ENCODE results near the gene SLX9.
"Not testable (repeated sequence)": the region's sequence is repeated elsewhere in the genome, so short reads cannot be mapped to it uniquely, and the experiment has no call there.

SLX9 gene

DNA sequence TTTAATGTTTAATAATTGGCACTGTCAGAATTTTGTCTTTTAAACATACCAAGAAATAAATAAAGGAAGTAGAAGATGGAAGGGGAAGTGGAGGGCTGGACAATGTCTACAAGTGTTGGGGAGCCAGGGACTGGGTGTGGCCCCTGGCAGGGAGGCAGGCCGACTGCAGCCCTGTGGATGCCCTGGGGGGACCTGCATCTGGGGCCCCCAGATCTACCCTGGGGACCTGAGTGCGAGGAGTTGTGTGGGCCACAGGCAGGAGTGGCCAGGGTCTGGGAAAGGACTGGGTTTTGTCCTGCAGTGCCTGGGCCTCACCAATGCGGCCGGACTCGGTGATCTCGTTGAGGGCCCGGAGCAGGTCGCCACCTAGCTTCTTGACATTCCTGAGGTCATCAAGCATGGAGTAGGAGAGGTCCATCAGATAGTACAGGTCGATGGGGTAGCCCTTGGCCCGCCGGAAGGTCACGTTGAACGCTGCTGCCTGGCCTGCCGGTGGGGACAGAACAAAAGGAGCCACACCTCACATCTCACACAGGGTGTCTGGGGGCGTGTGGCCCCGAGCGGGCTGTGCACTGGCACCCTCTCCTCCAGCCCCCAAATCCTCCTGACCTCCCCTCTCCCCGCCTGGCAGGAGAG is 36.7 kb upstream of the SLX9 start:
- DNase-seq = no peak

DNA sequence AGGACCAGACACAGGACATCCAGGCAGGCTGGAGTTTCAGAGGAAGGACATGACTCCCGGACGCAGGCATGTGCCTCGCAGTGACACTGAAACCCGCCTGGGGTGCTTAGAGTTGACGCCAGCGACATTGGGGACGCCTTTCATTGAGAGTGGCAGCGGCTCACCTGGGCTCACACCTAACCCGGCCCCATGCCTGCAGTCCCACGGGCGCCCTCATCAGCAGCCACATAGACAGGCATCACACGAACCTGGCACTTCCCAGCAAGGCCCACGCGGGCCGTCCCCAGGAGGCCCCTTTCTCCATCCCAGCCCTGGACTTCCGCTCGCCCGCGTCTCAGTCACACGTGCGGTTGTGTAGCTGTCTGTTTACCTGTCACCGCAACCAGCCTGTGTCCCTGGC is 36.1 kb upstream of the SLX9 start:
- DNase-seq = no peak

DNA sequence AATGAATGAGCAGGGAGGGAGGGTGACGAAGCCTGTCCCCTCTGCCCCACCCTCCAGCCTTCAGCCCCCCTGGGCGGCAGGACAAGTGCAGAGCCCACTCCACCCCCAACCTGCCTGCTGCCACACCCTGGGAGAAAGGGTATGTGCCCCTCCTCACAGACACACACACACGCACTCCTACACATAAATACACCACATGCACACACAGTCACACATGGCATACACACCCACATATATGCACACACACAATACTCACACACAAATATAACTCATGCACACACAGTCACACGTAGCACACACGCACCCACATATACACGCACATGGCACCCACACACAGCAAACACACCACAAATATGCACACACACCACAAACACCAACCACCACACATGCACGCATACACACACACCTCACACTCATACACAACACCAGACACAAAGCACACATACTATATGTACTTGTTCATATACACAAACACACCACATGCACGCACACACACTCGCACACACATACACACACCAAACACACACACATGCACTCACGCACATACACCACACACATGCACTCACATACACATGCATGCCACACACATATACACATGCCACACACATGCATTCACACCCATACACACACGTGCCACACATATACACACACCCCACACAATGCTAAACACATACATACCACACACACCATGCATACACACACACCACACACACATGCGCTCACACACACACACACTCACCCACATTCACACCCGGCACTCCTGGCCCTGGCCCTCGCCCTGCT is 35.5 kb upstream of the SLX9 start:
- no peak for DNase-seq

DNA sequence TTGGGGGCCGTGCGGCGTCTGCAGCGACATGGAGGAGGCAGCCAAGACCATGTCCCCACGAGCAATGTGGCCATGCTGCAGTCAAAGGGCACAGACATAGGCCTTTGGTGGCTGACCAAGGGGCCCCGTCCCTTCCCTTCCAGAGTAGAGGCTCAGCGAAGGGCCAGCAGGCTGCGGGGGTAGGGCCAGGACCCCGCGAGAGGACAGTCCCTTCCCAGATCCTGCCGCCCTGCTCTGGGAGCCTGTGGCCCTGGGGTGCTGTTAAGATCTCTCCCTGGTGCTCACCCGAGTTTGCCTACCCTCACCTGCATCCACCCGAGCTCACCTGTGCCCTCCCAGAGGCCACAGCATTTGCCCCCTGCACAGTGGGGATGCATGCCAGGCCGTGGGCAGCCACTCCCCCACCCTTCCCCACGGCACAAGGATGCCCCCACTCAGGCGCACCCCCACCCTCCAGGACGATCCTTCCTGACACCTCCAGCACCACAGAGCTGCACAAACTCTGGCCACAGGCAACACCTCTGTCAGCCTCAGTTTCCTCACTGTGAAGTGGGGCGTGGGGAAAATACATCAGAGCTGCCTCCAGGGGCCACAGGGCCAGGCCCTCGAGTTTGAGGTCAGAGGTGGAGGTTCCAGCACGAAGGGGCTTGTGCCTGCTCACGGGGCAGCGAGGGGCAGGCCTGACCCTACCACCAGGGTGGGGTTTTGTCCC is 34.7 kb upstream of the SLX9 start:
- DNase-seq = no peak

DNA sequence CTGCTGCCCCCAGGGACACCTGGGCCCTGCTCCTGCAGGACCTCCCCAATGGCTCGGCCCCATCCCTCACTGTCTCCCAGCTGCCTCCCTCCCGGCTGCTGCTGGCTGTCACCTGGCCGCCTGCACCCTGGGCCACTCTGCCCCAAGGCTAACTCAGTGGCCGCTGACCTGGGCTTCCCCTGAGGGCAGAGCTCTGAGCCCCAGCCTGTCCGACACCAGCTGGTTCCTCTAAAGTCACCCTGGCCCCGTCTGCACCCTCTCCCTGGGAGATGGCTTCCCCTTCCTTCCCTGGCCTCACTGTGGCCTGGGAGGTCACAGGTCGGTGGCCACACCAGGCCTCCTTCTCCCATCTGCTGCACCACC is 34.1 kb upstream of the SLX9 start:
- DNase-seq = no peak

DNA sequence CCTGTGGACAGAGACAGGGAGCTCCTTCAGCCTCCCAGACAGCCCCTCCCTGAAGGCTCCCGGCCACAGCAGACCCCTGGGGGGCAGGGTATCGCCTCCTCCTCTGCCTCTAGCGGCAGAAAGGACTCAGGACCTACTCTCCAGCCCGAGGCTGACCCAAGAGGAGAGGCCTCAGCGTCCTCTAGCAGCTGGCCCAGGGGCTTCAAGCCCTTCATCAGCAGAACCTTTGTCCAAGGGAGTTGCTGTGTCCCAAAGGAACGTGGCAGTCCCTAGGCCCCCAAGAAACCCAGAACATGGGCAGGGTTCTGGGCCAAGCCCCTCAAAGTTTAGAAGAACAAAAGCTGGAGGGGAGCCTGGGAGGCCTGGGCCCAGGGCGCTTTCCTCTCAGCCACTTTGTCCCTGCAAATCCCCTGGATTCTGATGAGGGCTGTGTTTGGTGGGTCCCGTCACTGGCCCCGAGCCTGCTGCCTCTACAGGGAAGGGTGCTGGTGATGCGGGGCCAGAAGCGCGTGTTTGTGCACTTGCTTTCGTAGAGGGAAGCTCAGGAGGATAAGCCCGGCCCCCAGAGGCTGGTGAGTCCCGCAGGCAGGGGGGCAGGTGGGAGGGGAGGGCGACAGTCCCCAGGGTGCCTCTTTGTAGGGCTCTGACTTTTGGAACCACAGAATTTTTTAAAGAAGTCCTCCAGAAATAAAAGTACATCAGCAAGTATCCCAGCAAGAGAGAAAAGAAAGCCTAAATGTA is 32.4 kb upstream of the SLX9 start:
- no peak for DNase-seq

DNA sequence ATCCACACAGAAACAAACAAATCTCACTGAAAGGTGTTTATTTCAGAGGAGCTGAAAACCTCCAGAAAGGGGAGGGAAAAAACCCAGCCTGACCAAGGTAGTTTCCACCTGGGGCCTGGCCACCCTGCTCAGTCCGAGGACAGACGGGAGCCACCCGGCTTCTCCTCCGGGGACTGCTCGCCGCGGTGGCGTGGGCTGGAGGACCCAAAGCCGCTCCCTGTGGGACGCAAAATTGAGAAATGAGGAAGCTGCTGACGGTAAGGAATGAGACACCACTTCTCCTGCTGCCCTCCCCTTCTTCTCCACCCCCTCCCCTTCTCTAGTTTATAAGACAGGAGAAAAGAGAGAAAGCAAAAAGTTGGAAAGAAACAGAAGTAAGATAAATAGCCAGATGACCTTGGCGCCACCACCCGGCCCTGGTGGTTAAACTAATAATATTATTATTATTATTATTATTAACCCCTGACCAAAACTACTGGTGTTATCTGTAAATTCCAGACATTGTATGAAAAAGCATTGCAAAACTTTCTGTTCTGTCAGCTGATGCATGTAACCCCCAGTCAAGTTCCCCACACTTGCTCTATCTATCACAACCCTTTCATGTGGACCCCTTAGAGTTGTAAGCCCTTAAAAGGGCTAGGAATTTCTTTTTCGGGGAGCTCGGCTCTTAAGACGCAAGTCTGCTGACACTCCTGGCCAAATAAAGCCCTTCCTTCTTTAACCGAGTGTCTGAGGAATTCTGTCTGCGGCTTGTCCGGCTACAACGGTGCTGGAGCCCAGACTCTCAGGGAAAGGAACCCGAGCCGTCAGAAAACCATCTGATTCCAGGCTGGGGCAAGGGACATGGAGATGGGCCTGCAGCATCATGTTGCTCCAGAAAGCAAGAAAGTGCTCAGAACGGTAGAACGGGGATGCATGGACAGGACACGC is 31.6 kb upstream of the SLX9 start:
- DNase-seq = no peak

DNA sequence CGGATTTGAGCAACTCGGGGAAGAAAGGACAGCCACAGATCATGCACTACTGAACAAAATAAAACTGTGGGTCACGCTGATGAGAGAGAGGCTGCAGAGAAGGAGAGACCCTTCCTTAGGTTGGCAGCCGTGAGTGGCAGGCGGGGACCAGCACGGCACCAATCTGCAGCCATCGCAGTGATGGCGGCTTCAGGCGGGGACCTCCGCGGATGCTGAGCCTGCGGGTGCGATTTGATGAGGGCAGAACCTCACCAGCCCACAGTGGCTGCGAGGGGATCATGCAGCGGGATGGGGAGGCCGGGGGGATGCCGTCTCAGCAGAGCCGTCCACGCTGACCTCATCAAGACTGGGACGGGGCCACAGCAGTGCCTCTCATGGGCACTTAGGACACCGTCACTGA is 30.9 kb upstream of the SLX9 start:
- no peak for DNase-seq

DNA sequence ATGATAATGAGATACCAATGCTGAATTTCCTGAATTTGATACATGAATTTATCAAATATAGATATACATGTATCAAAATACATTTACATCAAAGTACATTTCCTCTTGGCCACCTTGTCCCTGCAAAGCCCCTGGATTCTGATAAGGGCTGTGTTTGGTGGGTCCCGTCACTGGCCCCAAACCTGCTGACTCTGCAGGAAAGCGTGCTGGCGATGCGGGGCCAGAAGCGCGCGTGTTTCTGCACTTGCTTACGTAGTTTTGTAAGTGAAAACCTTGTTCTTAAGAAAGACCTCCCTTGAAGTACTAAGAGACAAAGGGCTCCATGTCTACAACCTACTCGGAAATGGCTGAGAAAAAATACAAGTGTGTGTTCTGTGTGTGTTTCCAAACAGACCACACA is 30.1 kb upstream of the SLX9 start:
- DNase-seq = no peak

DNA sequence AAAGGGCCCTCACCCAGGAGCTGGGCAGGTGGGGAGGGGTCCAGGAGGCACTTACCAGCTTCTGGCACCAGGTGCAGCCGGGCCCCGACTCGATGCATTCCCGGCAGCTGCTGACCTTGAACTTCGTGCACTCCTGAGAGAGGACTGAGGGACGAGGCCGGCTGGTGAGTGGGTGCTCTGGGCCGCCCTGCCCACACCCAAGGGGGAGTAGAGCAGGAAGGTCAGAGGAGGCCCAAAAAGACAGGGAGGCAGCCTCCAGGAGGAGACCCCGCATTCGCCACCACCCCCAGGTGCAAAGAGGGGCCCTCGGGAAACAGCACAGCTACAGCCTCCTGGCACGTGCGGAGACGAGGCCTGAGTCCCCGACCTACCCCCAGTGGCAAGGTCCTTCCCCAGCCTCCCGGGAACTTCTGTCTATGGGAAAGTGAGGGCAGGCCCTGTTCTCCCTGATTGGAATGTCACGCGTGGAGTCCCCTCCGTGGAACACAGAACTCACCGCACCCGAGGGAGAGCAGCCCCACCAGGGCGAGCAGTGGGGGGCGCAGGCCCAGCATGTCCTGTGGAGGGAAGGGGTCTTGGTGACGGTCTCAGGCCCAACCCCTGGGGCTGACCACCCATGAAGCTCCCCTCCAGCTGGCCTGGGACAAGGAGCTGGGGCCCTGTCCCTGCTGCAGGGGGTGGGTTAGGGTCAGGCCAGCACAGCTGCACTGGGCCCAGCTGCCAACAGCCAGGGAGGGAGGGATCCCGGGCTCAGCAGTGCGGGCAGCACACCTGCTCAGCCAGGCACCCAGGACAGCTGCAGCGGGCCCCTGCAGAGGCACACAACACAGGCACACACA is 29.4 kb upstream of the SLX9 start:
- DNase-seq = no peak

DNA sequence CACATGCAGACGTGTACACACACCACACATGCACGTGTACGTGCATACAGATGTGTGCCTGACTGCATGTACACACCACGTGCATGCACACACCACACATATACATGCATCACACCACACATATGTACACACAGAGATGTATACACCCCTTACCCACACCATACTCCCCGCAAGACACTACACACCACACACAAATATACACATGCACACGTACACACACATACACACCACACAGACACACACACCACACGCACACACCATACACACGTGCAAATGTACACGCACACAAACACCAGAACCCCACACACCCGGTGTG is 28.8 kb upstream of the SLX9 start:
- DNase-seq = no peak

DNA sequence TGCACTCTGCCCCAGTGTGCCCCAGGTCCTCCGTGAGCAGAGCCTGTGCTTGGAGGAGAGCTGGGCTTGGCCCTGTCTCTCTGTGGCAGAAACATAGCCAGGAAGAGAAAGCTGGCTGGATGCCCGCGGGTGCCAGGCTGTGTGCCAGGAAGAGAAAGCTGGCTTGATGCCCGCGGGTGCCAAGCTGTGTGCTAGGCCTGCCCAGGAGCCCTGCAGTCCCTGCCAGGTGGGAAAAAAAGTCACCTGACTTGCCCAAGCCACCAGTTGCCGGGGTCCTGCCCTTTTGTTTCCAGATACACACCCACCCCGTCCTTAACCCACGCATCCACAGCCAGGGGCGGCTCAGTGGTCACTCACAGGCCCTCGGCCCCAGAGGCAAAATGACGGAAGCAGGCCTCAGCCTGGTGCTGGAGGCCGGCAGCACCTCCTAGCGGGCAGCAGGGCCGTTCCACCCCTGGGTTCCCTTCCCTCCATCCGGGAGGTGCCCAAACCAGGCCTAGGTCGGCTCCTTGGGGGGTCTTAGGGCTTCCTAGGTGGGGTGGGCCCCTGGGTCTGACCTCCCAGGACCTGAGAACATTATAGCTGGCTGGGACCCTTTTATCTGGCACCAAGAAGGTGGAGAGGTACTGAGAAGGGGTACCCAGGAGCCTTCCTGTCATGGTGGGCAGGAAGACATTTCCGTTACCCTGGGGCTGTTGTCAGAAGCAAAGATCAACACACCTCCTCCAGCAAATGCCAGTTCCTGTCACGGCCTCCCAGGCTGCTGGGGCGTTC is 28.3 kb upstream of the SLX9 start:
- no peak for DNase-seq

DNA sequence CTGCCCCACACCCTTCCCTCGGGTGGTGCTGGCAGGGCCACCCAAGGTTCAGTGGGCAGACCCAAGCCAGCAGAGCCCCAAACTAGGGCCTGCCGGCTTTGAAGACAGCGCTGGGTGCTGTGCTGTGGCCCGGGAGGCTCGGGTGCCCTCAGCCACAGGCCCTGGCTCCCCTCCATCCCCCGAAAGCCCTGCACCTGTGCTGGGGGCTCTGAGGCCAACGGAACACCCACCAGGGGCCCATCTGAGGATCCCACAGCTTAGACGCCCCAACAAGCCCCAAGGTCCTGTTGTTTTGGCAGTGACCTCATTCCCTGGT is 27.7 kb upstream of the SLX9 start:
- no peak for DNase-seq

DNA sequence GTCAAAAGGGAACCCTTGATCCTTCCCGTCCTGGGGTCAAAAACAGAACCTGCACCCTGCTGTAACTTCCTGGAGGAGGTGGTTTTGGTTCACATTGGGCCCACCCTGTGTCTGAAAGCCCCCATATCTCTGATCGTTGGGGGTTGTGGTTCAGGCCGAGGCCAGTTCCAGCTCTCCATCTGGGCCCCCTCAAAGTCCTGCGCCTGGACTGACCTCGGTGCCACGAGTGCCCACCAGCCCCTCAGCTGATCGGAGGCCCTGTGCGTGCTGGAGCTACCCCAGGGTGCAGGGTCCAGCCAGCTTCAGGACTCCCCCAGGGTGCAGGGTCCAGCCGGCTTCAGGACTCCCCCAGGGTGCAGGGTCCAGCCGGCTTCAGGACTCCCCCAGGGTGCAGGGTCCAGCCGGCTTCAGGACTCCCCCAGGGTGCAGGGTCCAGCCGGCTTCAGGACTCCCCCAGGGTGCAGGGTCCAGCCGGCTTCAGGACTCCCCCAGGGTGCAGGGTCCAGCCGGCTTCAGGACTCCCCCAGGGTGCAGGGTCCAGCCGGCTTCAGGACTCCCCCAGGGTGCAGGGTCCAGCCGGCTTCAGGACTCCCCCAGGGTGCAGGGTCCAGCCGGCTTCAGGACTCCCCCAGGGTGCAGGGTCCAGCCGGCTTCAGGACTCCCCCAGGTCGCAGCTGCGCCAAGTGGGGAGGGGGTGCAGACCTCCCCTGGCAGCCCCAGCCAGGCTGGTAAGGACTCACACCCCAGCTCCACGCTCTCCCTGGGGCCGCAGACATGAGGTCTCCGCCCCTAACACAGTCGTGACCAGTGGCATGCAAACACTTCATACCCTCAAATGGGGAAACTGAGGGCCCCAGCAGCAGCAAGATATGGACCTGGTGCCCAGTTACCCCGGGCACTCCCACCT is 27.1 kb upstream of the SLX9 start:
- DNase-seq = not testable (repeated sequence)

DNA sequence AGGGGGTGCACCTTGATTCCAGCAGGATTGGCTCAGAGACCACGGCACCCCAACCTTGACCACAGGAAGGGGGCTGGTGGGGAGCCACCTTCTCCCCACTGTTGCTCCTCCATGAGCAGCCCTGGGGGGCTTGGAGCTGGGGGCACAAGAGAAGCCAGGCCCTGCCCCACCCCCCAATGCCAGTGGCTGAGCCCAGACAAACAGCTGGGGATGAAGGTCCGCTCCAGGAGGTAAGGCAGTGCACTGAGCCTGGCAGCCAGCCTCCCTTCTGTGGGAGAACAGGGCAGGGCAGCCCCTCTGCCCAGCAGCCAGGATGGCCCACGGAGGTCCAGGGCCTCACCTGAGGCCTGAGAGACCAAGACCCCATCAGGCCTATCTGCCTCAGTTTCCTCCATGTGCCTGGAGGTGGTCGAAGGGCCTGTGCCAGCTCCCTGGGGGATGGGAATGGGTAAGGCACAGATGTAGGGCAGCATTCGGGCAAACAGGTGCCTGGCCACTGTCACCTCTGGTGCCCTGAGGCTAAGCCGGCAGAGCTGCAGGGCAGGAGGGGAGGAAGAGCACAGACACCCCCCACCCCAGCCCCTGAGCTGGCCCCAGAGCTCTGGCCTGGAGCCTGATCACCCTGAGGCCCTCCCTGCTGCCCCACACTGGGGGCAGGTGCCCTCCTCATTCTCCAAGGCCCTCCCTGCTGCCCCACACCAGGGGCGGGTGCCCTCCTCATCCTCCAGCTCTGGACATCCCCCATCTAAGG is 26.2 kb upstream of the SLX9 start:
- no peak for DNase-seq

DNA sequence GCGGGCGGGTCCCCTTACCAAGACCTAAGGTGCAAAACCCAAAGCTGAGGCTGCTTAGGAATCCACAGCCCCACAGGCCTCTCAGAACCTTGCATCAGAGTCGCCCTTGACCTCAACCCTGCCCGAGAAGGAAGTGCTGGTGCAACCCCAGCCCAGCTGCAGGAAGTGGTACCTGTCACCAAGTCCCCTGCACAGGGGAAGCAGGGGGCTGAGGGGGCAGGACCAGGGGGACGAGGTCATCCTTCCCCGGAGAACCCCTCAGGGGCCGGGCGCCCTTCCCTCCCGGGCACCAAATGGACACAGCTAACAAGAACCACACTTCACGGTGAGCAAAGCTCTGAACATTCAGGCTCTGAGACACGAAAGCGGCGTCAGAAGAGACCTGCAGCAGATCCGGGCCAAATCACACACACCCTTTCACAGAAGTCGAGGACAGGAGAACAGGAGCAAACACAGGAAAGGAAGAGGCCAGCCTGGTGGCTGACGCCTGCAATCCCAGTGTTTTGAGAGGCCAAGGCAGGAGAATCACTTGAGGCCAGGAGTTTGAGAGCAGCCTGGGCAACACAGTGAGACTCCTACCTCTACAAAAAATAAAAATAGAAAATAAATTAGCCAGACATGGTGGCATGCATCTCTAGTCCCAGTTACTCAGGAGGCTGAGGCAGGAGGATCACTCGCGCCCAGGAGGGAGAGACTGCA is 25.5 kb upstream of the SLX9 start:
- no peak for DNase-seq

DNA sequence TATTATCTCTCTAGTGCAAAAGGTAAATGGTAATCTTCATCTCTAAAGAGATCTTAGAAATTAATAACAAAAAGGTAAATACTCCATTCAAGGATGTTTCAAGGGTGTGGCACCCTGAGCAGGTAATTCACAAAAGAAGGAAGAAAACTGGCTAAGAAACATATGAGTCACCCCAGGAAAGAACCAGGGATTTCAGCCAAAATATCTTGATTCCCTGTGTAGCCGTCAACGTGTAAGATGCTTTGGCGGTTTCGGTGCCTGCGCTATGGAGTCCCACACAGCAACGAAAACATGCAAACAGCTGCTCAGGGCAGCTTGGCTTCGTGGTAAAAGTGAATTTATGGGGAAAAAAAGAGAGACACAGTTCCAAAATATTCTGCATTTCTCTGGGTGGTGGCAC is 22.9 kb upstream of the SLX9 start:
- no peak for DNase-seq

DNA sequence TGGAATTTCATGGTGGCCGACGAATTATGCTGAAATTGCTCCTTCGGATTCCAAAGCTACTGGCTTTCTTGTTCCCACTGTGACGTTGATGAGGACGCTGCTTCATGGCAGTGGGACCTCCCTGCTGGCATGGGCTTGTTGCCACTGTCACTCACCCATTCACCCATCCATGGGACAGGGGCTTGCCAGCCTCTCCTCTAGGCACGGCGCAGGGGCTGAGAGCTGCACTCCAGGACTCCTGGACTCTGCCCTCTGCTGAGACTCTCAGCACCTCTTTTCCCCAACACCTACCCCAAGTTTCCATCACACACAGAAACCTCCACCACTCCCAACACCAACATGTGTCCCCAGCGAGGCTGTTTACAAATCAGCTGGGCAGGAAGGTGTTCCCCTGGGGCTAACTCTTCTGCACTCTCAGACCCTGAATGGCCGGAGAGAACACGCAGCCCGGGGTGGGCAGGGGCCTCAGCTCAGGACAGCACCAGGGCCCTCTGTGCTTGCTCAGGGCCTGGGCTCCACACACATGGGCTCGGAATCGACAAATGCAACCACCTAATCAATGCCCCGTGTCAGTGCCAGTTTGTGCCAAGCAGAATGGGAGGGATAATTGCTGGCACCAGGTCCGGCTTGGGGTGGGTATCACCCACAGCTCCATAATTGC is 22.3 kb upstream of the SLX9 start:
- DNase-seq = no peak

Measured in NCI-H2171 (cell line).